Mammary epithelial cell (primary cell): ENCODE data around the gene NCAM1.

Experiments used
- CTCF ChIP-seq, 2 donors: IDR thresholded peaks in 1 of 2; conservative IDR thresholded peaks in 1 of 2; 2 replicates each; pipeline ENCODE4 v1.5.1; 2011 to 2012; ENCODE audit warnings: inconsistent platforms in 2 of 2, low read length in 2 of 2, mild to moderate bottlenecking in 2 of 2, control low read depth in 1 of 2, low read depth in 1 of 2; ENCODE audit not compliant: insufficient read depth in 1 of 2; ENCODE audit errors: extremely low read depth in 1 of 2
- EZH2 ChIP-seq: IDR thresholded peaks from 2 replicates; pipeline ENCODE4 v1.6.1; 2012; ENCODE audit warnings: low read length, inconsistent platforms, borderline replicate concordance

- TF ChIP-seq CTCF (conservative IDR thresholded peaks at IDR 0.05 in 1 of 2, IDR thresholded peaks at IDR 0.05 in 1 of 2; ENCODE audit: extremely low read depth in 1 of 2, insufficient read depth in 1 of 2, low read depth in 1 of 2, low read length in 2 of 2) (no peak), EZH2 (no peak)
Measured at GRCh38 chr11:113278481-113278880, 317.3 kb downstream of the NCAM1 start.
